NCI-H748 (cell line): ENCODE results near the gene SLC4A4.

ENCODE experiments used
- DNase-seq: peaks from one replicate; lab custom pipeline; 2025; ENCODE audit not compliant: unreplicated experiment; lab: John Stamatoyannopoulos, UW

The SLC4A4 gene

DNA sequence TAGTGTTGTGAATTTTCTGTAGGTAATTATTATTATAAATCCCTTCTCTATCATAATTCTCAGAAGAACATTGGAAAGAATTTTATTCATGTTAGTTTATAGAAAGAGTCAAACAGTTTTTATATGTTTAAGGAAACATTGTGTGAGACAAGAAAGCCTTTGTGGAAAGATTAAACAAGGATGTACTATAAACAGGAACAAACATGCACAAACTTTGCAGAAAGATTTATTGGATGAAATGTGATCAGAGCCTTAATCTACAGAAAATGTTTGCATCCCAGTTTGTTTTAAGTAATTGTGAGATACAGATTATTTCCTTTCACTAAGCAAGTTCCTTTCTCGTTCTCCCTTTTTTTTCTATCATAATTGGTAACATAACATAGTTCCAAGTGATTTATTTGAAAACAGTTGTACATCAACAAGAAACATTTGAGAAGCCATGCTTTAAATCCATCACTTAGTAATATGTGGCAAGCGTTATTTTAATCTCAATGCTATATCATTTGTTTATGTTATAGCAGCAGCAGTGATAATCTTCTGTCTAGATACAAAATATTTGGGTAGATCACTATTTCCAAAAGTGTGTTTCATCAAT, 129.4 kb downstream of the SLC4A4 start:
- no peak for DNase-seq

- no peak for DNase-seq
Observed at GRCh38 chr4:71469541-71469940, 130.7 kb downstream of the SLC4A4 start.

DNA sequence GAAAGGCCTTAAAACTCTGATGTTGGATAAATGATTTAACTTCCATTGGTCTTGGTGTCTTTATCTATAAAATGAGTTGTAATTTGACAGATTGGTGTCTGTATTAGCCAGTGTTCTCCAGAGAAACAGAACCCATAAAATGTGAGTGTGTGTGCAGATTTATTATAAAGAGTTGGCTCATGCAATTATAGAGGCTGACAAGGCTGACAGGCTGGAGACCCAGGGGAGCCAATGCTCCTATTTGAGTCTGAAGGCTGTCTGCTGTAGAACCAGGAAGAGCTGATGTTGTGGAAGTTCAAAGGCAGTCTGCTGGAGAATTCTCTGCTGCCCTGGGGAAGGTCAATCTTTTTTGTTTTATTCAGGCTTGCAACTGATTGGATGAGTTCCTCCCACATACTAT, 131.7 kb downstream of the SLC4A4 start:
- DNase-seq = no peak

DNA sequence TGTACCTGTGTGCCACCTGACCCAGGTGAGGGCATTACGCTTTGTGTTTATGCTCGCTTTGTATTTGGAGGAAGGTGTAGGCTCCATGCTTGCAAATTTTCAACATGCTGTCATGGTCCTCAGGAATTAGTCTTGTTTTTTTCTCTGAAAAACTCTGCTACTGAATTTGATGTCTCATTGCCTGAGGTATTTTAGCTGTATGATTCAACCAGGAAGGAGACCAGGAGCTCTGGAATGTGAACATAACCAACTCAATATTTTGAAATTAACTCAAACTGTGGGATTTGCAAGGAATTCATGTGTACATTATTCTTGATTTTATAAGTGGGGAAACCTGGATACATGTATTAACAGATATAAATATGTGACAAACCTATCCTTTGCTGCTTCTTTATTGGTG, 134.1 kb downstream of the SLC4A4 start:
- DNase-seq = no peak

- no peak for DNase-seq
Observed at GRCh38 chr4:71473541-71474240, 134.9 kb downstream of the SLC4A4 start.

GRCh38 chr4:71474731-71475130, 135.9 kb downstream of the SLC4A4 start:
- no peak for DNase-seq

GRCh38 chr4:71476240-71476639, 137.4 kb downstream of the SLC4A4 start:
- DNase-seq = no peak

- DNase-seq = no peak
Observed at GRCh38 chr4:71486550-71487343, 147.9 kb downstream of the SLC4A4 start.

GRCh38 chr4:71487344-71487920, 148.6 kb downstream of the SLC4A4 start:
- DNase-seq = no peak

- no peak for DNase-seq
Observed at GRCh38 chr4:71494539-71494938, 155.7 kb downstream of the SLC4A4 start.

DNA sequence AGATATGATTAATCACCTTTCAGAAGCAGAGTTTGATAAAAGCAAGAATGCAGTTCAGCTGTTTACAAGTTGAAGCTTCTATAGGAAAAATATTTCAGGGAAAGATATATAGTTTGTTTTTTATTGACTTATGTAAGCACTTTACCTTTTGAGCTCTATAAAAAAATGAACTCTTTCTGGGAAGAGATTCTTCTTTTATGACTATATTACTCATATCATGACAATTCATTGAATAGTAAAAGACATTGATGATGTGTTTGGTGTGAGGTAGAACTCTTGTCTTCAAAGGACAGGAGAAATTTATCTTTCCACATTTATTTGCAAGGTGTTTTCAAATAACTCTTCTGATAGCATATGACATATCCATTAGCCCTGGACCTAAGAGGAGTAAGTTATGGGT, 156.6 kb downstream of the SLC4A4 start:
- DNase-seq = no peak

- DNase-seq = no peak
Observed at GRCh38 chr4:71497078-71497477, 158.3 kb downstream of the SLC4A4 start.

DNA sequence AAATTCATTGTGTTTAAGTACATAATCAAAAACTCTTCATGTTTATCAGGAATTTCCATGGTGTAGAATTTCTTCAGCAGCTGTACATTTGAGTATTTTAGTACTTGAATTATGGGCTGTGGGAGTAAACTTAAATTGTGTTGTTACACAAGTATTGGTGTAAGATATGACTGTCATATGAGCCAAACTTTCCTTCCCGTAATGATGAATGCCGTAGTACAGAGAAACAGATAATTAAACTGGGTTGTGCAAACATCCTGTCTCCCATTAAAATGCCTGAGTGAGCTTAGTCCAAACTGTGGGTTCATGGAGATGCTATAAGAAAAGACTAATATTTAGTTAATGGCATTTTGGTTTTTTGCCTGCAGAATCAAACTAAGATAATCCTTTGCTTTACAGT, 159.2 kb downstream of the SLC4A4 start:
- peak; percentile 18 for DNase-seq

- DNase-seq = no peak
Observed at GRCh38 chr4:71498625-71499024, 159.8 kb downstream of the SLC4A4 start.

- DNase-seq = no peak
Observed at GRCh38 chr4:71501992-71502391, 163.2 kb downstream of the SLC4A4 start.

GRCh38 chr4:71518283-71518989, 179.6 kb downstream of the SLC4A4 start:
- no peak for DNase-seq

- no peak for DNase-seq
Observed at GRCh38 chr4:71520308-71520707, 181.5 kb downstream of the SLC4A4 start.

GRCh38 chr4:71520850-71521249, 182.0 kb downstream of the SLC4A4 start:
- DNase-seq = no peak

- no peak for DNase-seq
Observed at GRCh38 chr4:71524756-71525155, 185.9 kb downstream of the SLC4A4 start.

DNA sequence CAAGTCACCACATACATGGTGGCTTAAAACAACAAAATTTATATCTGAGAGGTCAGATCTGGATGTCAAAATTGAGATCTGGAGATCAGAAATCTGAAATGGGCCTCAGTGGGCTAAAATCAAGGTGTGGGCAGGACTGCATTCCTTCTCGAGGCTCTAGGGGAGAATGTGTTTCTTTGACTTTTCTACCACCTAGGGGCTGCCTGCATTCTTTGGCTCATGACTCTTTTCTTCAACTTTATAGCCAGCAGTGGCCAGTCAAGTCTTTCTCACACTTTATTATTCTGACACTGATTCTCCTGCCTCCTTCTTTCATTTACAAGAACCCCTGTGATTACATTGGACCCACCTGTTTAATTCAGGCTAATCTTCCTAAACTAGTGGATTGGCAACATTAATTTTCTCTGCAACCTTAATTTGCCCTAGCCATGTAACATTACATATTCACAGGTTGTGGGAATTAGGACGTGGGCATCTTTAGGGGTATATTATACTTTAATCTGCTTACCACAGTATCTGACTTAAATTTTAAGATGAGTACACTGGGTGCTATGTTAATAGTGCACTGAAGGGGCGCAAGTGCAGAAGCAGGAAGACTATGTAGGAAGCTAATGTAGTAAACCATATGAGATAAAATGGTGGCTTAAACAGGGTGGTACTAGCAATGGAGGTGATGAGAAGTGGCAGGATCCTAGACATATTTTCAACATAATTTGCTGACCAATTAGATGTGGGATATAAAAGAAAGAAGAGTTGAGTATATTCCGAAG, 188.0 kb downstream of the SLC4A4 start:
- DNase-seq = no peak
